Right lobe of liver (tissue), 6 donors: ENCODE results near the gene DDX4. TPM values are rescaled to one million over a fixed set of nuclear protein-coding genes. Genes with fewer than 3 reads are reported as not detected.
"Not testable (repeated sequence)": the region's sequence is repeated elsewhere in the genome, so short reads cannot be mapped to it uniquely, and the experiment has no call there.

Source experiments
- ATAC-seq, 4 donors: fragments of 200-7000 bp; cut with Tn5 transposase; one replicate each; pipeline ENCODE4 v1.9.1; 2020; ENCODE audit warnings: mild to moderate bottlenecking in 4 of 4, moderate library complexity in 4 of 4
- DNase-seq, 3 donors: peaks; one replicate each; pipeline ENCODE4 v3.0.0-alpha.2; 2020
- H3K27ac ChIP-seq, 3 donors: fragments of 200-600 bp; one replicate each; pipeline ENCODE4 v1.8.0; 2022
- H3K27me3 ChIP-seq, 2 donors: fragments of 200-600 bp; one replicate each; pipeline ENCODE4 v1.8.0; 2022
- H3K36me3 ChIP-seq, 4 donors: fragments of 200-600 bp; sonication (generic) in 1 of 4; one replicate each; pipeline versions ENCODE4 v1.5.1 to v1.8.0; 2017 to 2022; ENCODE audit warnings: control low read depth in 1 of 4
- H3K4me1 ChIP-seq, 4 donors: fragments of 200-600 bp; sonication (generic) in 1 of 4; one replicate each; pipeline versions ENCODE4 v1.5.1 to v1.8.0; 2017 to 2022; ENCODE audit warnings: control low read depth in 1 of 4
- H3K4me3 ChIP-seq, 3 donors: fragments of 200-600 bp; one replicate each; pipeline ENCODE4 v1.8.0; 2022
- H3K9me3 ChIP-seq, 4 donors: fragments of 200-600 bp; sonication (generic) in 1 of 4; one replicate each; pipeline versions ENCODE4 v1.5.1 to v1.8.0; 2017 to 2022; ENCODE audit warnings: control low read depth in 1 of 4
- POLR2A ChIP-seq: fragments of 450-650 bp; IDR thresholded peaks from one replicate; pipeline ENCODE4 v1.6.1; 2017; ENCODE audit warnings: antibody characterized with exemption, mild to moderate bottlenecking
- WGBS: methylation state at CpG from one replicate; pipeline ENCODE4 v1.1.6; 2018; ENCODE audit warnings: low coverage, low lambda C conversion rate; ENCODE audit not compliant: insufficient coverage; ENCODE audit errors: missing lambda C conversion rate; 5-methylcytosine and 5-hydroxymethylcytosine counted together
- intact Hi-C, 2 donors: fragments of 100-400 bp; cut with DNase I; formaldehyde crosslinking; loops; one replicate each; pipeline versions ENCODE4 v1.11.2 to v1.14.1; 2022
- total RNA-seq, 6 experiments: library from RNA; depleted of rRNA in 2 of 6; stranded (reverse); fragments of >200 nt in 2 of 6; fragmentation: NEBNext Ultra II Directional in 3 of 6; extraction: Animal tissue kit (Norgen Biotek cat#: 25700) in 3 of 6; gene quantifications; one replicate each; pipeline versions ENCODE4 v1.1.0 to v1.2.4, GENCODE V29; 2016 to 2023
- TF ChIP-seq, protein P1 (sequence below), 4 donors: fragments of 200-600 bp in 3 of 4; fragments of 450-650 bp in 1 of 4; IDR thresholded peaks; one replicate each; pipeline versions ENCODE4 v1.5.1 to v1.8.0; 2016 to 2022; ENCODE audit warnings: antibody characterized with exemption in 4 of 4, mild to moderate bottlenecking in 2 of 4
- donor health status: DM: no; HTN: yes; CAD: no.
- donor health status: DM: no; HTN: no; CAD: no.
- donor health status: DM: no; HTN: no; CAD: no.
- donor health status: DM: no; HTN: yes; CAD: no.
- donor health status: DM: no; HTN: yes; CAD: no.

Gene DDX4
- total RNA-seq, 6 experiments from 2014 or later: not detected

DNA sequence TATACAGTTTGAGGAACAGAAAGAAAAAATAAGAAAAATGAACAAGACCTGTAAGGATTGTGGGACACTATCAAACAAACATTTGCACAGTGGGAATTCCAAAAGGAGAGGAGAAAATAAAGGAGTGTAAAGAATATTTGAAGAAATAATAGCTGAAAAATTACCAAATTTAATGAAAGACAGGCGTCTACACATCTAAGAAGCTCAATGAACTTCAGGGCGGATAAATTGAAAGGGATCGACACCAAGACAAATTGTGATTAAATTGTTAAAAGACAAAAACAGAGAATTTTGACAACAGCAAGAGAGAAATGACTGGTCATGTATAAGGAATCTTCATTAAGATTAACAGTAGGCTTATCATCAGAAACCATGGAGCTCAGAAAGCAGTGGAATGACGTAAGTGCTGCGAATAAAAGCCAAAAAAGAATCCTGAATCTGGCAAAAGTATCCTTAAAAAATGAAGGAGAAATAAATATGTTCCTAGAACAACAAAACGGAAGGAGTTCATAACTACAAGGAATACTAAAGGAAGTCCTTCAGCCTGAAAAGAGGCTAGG is 22.3 kb upstream of the DDX4 start:
- H3K4me3 ChIP-seq: no peak overlapping the region
- intact Hi-C loops: no loop called here
- TF ChIP-seq, protein P1, sequence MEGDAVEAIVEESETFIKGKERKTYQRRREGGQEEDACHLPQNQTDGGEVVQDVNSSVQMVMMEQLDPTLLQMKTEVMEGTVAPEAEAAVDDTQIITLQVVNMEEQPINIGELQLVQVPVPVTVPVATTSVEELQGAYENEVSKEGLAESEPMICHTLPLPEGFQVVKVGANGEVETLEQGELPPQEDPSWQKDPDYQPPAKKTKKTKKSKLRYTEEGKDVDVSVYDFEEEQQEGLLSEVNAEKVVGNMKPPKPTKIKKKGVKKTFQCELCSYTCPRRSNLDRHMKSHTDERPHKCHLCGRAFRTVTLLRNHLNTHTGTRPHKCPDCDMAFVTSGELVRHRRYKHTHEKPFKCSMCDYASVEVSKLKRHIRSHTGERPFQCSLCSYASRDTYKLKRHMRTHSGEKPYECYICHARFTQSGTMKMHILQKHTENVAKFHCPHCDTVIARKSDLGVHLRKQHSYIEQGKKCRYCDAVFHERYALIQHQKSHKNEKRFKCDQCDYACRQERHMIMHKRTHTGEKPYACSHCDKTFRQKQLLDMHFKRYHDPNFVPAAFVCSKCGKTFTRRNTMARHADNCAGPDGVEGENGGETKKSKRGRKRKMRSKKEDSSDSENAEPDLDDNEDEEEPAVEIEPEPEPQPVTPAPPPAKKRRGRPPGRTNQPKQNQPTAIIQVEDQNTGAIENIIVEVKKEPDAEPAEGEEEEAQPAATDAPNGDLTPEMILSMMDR (IDR thresholded peaks at IDR 0.05): no peak
- no peaks in the 10 kb centered on the region for H3K27me3 ChIP-seq
- H3K27ac ChIP-seq: no peak overlapping the region
- no peak for ATAC-seq
- no peaks in the 10 kb centered on the region for H3K9me3 ChIP-seq
- DNase-seq: no peak
- WGBS: 81% methylated on average over 6 of the region's 6 CpGs
- no peaks in the 10 kb centered on the region for H3K36me3 ChIP-seq
- H3K4me1 ChIP-seq: peaks cover 0 to 5% (median 3%) of the 10 kb centered on the region in 4 donors

DNA sequence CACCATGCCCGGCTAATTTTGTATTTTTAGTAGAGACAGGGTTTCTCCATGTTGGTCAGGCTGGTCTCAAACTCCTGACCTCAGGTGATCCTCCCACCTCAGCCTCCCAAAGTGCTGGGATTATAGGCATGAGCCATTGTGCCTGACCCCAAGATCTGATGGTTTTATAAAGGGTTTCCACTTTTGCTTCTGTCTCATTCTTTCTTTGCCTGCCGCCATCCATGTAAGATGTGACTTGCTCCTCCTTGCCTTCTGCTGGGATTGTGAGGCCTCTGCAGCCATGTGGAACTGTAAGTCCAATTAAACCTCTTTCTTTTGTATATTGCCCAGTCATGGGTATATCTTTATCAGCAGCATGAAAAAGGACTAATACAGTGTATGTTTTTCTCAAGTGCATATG is 18.8 kb upstream of the DDX4 start:
- H3K4me3 ChIP-seq, H3K9me3 ChIP-seq, H3K36me3 ChIP-seq, H3K27ac ChIP-seq, H3K27me3 ChIP-seq, ATAC-seq, DNase-seq, H3K4me1 ChIP-seq, intact Hi-C loops: not testable (repeated sequence)
- 100% methylated on average over 1 of the region's 2 CpGs for WGBS

DNA sequence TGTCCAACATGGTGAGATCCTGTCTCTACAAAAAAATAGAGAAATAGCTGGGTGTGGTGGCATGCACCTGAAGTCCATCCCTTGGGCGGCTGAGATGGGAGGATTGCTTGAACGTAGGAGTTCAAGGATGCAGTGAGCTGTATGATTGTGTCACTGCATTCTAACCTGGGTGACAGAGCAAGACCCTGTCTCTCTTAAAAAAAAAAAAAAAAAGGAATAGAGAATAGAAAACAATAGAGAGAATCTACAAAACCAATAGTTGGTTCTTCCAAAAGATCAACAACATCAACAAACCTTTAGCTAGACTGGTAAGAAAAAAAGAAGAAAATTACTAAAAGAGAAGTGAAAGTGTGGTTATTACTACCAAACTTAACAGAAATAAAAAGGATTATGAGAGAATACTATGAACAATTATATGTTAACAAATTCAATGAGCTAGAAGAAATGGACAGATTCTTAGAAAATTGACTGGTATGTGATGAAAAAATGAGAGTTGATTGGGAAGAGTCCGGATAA is 17.6 kb upstream of the DDX4 start:
- no peak overlapping the region for H3K4me3 ChIP-seq
- H3K9me3 ChIP-seq: no peaks in the 10 kb centered on the region
- no peaks in the 10 kb centered on the region for H3K27me3 ChIP-seq
- no peaks in the 10 kb centered on the region for H3K36me3 ChIP-seq
- TF ChIP-seq, protein P1 (IDR thresholded peaks at IDR 0.05): no peak
- no peak for TF ChIP-seq POLR2A
- H3K4me1 ChIP-seq: no peaks in the 10 kb centered on the region
- 79% methylated on average over 3 of the region's 3 CpGs for WGBS
- ATAC-seq (no peak), DNase-seq (no peak)
- H3K27ac ChIP-seq: no peak overlapping the region
- intact Hi-C loops: no loop called here

- Histone ChIP-seq H3K27ac (no peak overlapping the region), H3K36me3 (no peaks in the 10 kb centered on the region), H3K9me3 (no peaks in the 10 kb centered on the region), H3K4me3 (no peak overlapping the region), H3K4me1 (no peaks in the 10 kb centered on the region), H3K27me3 (no peaks in the 10 kb centered on the region)
- DNase-seq: no peak
- intact Hi-C loops: no loop called here
- TF ChIP-seq, protein P1 (IDR thresholded peaks at IDR 0.05): no peak
- no peak for TF ChIP-seq POLR2A
- ATAC-seq: no peak
- WGBS: 70% methylated on average over 4 of the region's 4 CpGs
These were observed 13.6 kb upstream of the DDX4 start for GRCh38 chr5:55724281-55724680.

- Histone ChIP-seq H3K4me1 (no peaks in the 10 kb centered on the region), H3K27me3 (no peaks in the 10 kb centered on the region), H3K36me3 (no peaks in the 10 kb centered on the region), H3K27ac (no peak overlapping the region), H3K9me3 (no peaks in the 10 kb centered on the region), H3K4me3 (no peak overlapping the region)
- ATAC-seq: no peak
- no peak for TF ChIP-seq POLR2A
- TF ChIP-seq, protein P1 (IDR thresholded peaks at IDR 0.05): no peak
- 56% methylated on average over 3 of the region's 3 CpGs for WGBS
- DNase-seq: no peak
- intact Hi-C loops: no loop called here
These were observed 6.0 kb upstream of the DDX4 start for GRCh38 chr5:55731848-55732247.
